HG03558 (cell line): ENCODE results near the gene CALD1.

Source experiments
- ATAC-seq: cut with Tn5 transposase; IDR thresholded peaks from one replicate; pipeline ENCODE4 v1.9.1; 2021; ENCODE audit warnings: moderate number of reproducible peaks; ENCODE audit not compliant: unreplicated experiment; ENCODE audit errors: extremely low read depth

Gene CALD1

GRCh38 chr7:134761266-134761665 lies 18.2 kb upstream of the CALD1 start:
- no peak for ATAC-seq

- ATAC-seq: no peak
These were observed 15.5 kb upstream of the CALD1 start for GRCh38 chr7:134763960-134764359.

GRCh38 chr7:134764365-134764764 lies 15.1 kb upstream of the CALD1 start:
- ATAC-seq: no peak

DNA sequence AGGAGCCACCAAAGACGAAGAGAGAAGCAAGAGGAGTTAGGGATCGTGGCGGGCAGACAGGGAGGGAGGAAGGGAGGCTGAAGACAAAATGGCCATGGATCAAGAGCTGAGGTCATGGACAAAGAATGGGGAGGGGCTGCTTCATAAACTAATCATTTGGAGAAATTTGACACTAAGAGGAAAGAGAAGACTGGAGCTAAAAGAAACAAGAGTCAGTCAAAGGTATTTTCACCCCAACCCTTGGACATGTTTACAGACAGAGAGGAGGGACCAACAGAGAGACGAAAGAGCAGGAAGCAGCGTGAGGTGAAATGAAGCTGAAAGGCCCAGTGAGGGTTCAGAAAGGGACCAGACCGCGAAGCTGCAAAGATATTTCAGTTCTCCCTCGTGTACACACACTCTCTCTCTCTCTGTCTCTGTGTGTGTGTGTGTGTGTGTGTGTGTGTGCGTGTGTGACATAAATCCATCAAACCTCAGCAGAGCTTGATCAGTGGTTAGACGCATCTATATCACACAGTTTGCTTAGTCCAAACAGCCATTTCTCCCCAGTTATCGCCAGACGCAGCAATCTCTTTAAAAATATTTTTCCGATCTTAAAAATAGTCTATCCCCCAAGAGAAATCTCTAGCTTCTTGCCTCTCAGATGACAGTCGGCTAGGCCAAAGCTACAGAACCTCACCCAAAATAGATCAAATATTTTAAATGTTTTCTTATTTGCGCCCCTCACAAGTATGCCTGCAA lies 12.5 kb upstream of the CALD1 start:
- peak; percentile 59 for ATAC-seq

DNA sequence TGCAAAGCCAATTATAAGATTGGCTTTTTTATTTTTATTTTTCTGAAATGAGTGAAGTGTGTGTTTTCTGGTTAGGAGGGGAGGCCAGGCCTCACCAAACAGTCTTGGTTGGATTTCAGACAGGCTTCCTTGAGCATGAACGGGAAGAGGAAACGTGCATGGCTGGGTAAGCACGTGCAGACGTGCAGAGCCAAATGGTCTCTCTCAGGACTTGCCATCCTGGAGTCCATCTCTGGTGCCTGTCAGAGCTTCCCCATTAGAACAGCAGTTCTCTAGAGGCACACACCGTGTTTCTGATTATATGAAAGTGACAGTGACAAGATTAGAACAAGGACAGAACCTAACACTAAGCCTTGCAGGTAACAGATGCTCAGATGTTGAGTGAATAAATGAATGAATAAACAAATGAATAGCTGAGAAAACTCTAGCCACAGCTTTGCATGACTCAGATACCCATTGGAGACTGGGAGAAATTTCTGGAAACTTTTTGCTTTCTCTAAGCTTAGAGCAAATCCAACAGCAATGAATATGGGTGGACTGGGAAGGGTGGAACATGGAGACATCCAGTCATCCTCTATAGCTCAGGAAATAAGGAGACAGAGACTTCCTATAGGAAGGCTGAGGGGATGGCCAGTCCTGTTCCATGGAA lies 11.8 kb upstream of the CALD1 start:
- no peak for ATAC-seq

DNA sequence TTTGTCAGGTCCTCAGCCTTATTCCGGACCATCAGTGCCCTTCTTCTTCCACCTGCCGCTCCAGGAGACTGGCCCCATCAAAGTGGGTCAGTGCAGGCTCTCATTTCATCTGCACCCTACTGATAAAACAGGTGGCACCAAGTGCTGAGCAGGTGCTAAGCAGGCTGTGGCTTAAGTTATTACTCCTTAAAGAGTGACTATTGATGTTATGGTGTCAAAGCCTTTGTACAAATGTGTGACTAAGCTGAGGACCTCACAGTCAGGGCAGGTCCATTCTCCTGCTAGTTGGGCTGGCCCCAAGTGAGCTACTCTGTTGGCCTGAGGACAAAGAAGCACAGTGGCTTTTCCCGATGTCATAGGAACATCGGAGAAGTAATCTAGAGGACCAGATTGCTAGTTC lies 11.2 kb upstream of the CALD1 start:
- no peak for ATAC-seq

DNA sequence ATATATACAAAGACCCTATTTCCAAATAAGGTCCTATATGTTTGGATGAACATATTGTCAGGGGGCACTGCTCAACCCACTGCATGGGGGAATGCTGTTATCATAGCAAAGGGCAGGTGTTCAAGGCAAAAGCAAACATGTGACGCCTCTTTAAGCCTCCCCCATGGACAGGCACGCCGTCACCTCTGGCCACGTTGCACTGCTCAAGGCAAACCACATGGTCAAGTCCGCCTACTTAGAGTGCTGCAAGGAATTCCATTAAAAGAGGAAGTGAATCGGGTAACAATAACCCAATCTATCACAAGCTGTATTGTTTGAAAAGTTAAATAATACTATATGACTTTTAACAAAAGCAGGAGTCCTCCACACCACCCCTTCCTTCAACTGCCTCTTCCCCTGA lies 8.8 kb upstream of the CALD1 start:
- ATAC-seq: no peak

GRCh38 chr7:134771111-134771510 lies 8.3 kb upstream of the CALD1 start:
- no peak for ATAC-seq

GRCh38 chr7:134771889-134772288 lies 7.5 kb upstream of the CALD1 start:
- ATAC-seq: no peak

DNA sequence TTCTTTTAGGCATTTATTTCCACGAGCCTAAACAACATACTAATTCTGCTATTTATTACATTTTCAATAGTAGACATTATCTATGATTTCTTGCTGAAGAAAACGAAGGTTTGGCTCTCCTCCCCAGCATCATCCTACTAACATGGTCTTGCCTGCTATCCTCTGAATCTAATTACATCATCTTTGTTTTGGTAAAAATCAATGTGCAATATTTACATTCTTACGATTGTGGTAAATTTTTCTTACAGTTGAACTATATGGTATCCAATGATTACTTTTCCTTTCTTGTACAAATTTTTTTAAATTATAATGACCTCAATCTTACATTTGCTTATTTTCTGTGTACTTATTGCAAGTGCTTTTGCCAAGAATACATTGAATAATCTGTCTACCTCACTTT lies 7.0 kb upstream of the CALD1 start:
- ATAC-seq: no peak

- no peak for ATAC-seq
These were observed 6.3 kb upstream of the CALD1 start for GRCh38 chr7:134773164-134773563.

GRCh38 chr7:134774119-134774518 lies 5.3 kb upstream of the CALD1 start:
- ATAC-seq: no peak

- no peak for ATAC-seq
These were observed 2.0 kb upstream of the CALD1 start for GRCh38 chr7:134777470-134777869.

DNA sequence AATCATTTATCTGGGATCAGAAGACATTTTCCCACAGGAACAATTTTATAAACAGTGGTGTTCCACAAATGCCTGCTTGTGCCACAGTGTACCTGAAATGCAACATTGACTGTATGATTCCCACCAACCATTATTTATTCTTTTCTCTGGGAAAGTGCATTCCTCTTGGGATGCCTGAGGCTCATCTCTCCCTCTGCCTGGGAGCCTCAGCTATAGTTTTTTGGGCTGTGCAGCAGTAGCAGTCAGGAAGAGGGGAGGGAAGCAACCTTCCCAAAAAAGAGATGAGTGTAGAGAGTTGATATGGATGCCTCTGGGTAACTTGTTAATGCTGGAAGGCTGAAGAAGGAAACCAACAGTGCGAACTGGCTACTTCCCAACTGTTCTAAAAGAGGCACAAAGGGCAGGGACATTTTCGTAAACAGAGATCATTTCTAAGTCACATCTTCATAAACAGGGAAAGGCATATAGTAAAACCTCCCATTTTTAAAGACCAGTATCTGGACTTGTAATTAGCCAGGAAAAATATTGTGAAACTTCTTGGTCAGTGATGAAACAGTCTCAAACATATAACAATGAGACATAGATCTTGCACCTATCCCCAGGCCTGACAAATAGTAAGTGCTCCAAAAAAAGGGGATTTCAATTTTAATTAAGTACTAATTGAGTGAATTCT lies 1.4 kb upstream of the CALD1 start:
- no peak for ATAC-seq

DNA sequence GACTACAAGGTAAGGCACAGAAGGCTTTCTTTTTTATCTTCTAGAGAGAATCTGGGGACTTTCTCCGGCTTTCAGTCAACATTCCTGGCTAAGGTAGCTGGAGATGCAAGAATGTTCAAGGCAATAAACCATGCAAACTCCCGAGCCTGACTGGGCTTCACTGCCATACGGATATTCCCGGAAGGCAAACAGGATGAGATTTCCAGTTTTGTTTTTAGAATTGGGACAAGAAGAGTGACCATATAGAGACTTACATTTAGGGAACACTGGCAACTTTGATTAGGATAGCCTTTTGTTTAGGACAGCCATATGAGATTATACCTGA lies 269 bp downstream of the CALD1 start:
- no peak for ATAC-seq

DNA sequence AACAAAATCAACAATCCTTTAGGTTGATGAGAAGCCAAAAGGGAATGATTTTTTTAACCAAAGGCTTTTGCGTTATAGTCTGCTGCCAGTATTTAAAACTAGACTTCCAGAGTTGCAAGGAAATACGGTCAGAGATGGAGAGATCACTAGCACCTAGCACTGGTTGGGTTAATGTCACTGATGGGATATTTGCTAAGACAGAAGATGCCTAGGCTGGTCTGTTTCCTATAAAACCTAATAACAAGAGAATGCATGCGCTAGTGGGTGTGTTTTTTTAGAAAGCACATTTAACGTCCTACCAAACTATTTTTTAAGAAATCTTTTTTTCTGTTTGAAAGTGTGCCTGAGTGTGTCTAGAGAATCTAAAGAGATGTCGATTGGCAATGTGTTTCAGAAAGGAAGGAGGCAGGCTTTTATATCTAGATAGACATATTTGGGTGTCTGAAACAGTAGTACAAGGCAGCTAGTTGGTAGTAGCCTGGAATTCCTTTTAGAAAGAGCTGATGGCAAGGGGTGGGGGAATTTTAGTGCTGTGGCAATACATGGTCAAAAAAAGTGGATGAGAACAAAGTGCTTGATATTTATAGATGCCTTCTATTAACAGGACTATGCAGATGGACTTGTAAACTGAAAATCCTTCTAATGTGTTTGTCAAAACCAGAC lies 863 bp downstream of the CALD1 start:
- no peak for ATAC-seq

- ATAC-seq: no peak
These were observed 1.7 kb downstream of the CALD1 start for GRCh38 chr7:134781171-134781570.

- peak; percentile 43 for ATAC-seq
These were observed 2.7 kb downstream of the CALD1 start for GRCh38 chr7:134782121-134782623.

- no peak for ATAC-seq
These were observed 4.0 kb downstream of the CALD1 start for GRCh38 chr7:134783294-134784069.
